K562 treated with DMSO at 1 percent for 4 hours (cell line): ENCODE data around the gene PAGE3. TPM values are rescaled to one million over a fixed set of nuclear protein-coding genes. Genes with fewer than 3 reads are reported as not detected.

Source experiments
- total RNA-seq: library from RNA; unstranded; fragments of 300-600 nt; gene quantifications from 2 replicates; pipeline ENCODE4 v1.2.3, GENCODE V29; 2022; ENCODE audit not compliant: insufficient read depth

Gene PAGE3
- not detected in 2 replicates for total RNA-seq

GRCh38 chrX:55264816-55265215 is at the start of gene PAGE3:
Gene PAGE3, minus strand, starts transcription at chrX:55264916. Its CDS starts 1,013 bp downstream, at chrX:55263903.

GRCh38 chrX:55220119-55220794 is 44.5 kb downstream of the PAGE3 start, which contains the start of gene PAGE5:
Gene PAGE5, plus strand, starts transcription at chrX:55220346. Its CDS starts 1,037 bp downstream, at chrX:55221383.

Other genes with a start within 250 kb of the PAGE3 start
- gene ALAS2, start 233.9 kb downstream of the PAGE3 start, total RNA-seq = 70.5 and 86.1 TPM in 2 replicates
- gene PAGE2B, start 189.9 kb downstream of the PAGE3 start, total RNA-seq = 26.0 and 28.6 TPM in 2 replicates
- 3.1 TPM in 1 of 2 replicates, not detected in the other for gene PAGE2, start 175.9 kb downstream of the PAGE3 start, total RNA-seq
- gene PAGE5, start 44.6 kb downstream of the PAGE3 start, total RNA-seq = 246 and 255 TPM in 2 replicates
- 11.8 and 15.2 TPM in 2 replicates for gene MAGEH1, start 187.2 kb upstream of the PAGE3 start, total RNA-seq
- 0.26 and 0.76 TPM in 2 replicates for gene USP51, start 224.9 kb upstream of the PAGE3 start, total RNA-seq